ENCODE measurements around the gene KRTAP19-8. TPM values are rescaled to one million over a fixed set of nuclear protein-coding genes. Genes with fewer than 3 reads are reported as not detected.

Gene KRTAP19-8
- total RNA-seq, 1 donor from 2014 or later = not detected

- no peak for TF ChIP-seq CTCF (conservative IDR thresholded peaks at IDR 0.05)
- Mint-ChIP-seq H3K4me1 (ENCODE audit: unreplicated experiment) (no peaks in the 10 kb centered on the region), H3K27ac (no peak overlapping the region), H3K9me3 (peaks cover 6% of the 10 kb centered on the region), H3K27me3 (no peaks in the 10 kb centered on the region), H3K36me3 (no peaks in the 10 kb centered on the region), H3K4me3 (no peak overlapping the region)
- no peak for DNase-seq (ENCODE audit: extremely low spot score, unreplicated experiment)
These were observed 25.9 kb downstream of the KRTAP19-8 start for GRCh38 chr21:31012133-31013089.

- Mint-ChIP-seq H3K27me3 (no peaks in the 10 kb centered on the region), H3K27ac (no peak overlapping the region), H3K9me3 (peaks cover 6% of the 10 kb centered on the region)
These were observed 26.9 kb downstream of the KRTAP19-8 start for GRCh38 chr21:31011412-31011811.

GRCh38 chr21:31008355-31008754 lies 29.9 kb downstream of the KRTAP19-8 start:
- Mint-ChIP-seq H3K36me3 (no peaks in the 10 kb centered on the region), H3K27ac (no peak overlapping the region), H3K4me3 (no peak overlapping the region), H3K27me3 (no peaks in the 10 kb centered on the region), H3K4me1 (ENCODE audit: unreplicated experiment) (no peaks in the 10 kb centered on the region), H3K9me3 (peaks cover 6% of the 10 kb centered on the region)
- no peak for DNase-seq (ENCODE audit: extremely low spot score, unreplicated experiment)
- no peak for TF ChIP-seq CTCF (conservative IDR thresholded peaks at IDR 0.05)

More at GRCh38 chr21:31011412-31011811, 26.9 kb downstream of the KRTAP19-8 start:
- Mint-ChIP-seq H3K4me1 (ENCODE audit: unreplicated experiment) (no peaks in the 10 kb centered on the region), H3K4me3 (no peak overlapping the region), H3K36me3 (no peaks in the 10 kb centered on the region)
- DNase-seq (ENCODE audit: extremely low spot score, unreplicated experiment) = no peak
- no peak for TF ChIP-seq CTCF (conservative IDR thresholded peaks at IDR 0.05)

- TF ChIP-seq CTCF (conservative IDR thresholded peaks at IDR 0.05) = no peak
- Mint-ChIP-seq H3K4me1 (ENCODE audit: unreplicated experiment) (no peaks in the 10 kb centered on the region), H3K4me3 (no peak overlapping the region)
These were observed 33.3 kb downstream of the KRTAP19-8 start for GRCh38 chr21:31005019-31005418.

GRCh38 chr21:31003471-31003870 lies 34.8 kb downstream of the KRTAP19-8 start:
- Mint-ChIP-seq H3K4me1 (ENCODE audit: unreplicated experiment) (no peaks in the 10 kb centered on the region), H3K27ac (no peak overlapping the region), H3K9me3 (peaks cover 6% of the 10 kb centered on the region), H3K36me3 (no peaks in the 10 kb centered on the region), H3K4me3 (no peak overlapping the region), H3K27me3 (no peaks in the 10 kb centered on the region)
- DNase-seq (ENCODE audit: extremely low spot score, unreplicated experiment) = no peak
- TF ChIP-seq CTCF (conservative IDR thresholded peaks at IDR 0.05) = no peak

More at GRCh38 chr21:31005019-31005418, 33.3 kb downstream of the KRTAP19-8 start:
- no peaks in the 10 kb centered on the region for H3K36me3 Mint-ChIP-seq
- peaks cover 6% of the 10 kb centered on the region for H3K9me3 Mint-ChIP-seq
- no peak for DNase-seq (ENCODE audit: extremely low spot score, unreplicated experiment)
- H3K27me3 Mint-ChIP-seq = no peaks in the 10 kb centered on the region
- H3K27ac Mint-ChIP-seq = no peak overlapping the region
